ENCODE measurements around the gene POTEG.
"Not testable (repeated sequence)": the region's sequence is repeated elsewhere in the genome, so short reads cannot be mapped to it uniquely, and the experiment has no call there.

POTEG gene

GRCh38 chr14:19434241-19434640 lies at the start of gene POTEG:
POTEG (minus strand) TSS chr14:19434341; CDS start chr14:19434289, 52 bp downstream.
- not testable (repeated sequence) for DNase-seq (ENCODE audit: low spot score)

GRCh38 chr14:19482093-19482492 lies 48.0 kb upstream of the POTEG start:
- DNase-seq (ENCODE audit: low spot score) = not testable (repeated sequence)

GRCh38 chr14:19481421-19481820 lies 47.3 kb upstream of the POTEG start:
- DNase-seq (ENCODE audit: low spot score) = not testable (repeated sequence)

- DNase-seq (ENCODE audit: low spot score) = not testable (repeated sequence)
Observed at GRCh38 chr14:19480491-19480890, 46.4 kb upstream of the POTEG start.

- DNase-seq (ENCODE audit: low spot score) = not testable (repeated sequence)
Observed at GRCh38 chr14:19445761-19446160, 11.6 kb upstream of the POTEG start.

GRCh38 chr14:19439826-19440225 lies 5.7 kb upstream of the POTEG start:
- DNase-seq (ENCODE audit: low spot score) = not testable (repeated sequence)

GRCh38 chr14:19439219-19439618 lies 5.1 kb upstream of the POTEG start:
- not testable (repeated sequence) for DNase-seq (ENCODE audit: low spot score)

GRCh38 chr14:19437126-19437443 lies 2.9 kb upstream of the POTEG start:
- not testable (repeated sequence) for DNase-seq (ENCODE audit: low spot score)

- not testable (repeated sequence) for DNase-seq (ENCODE audit: low spot score)
Observed at GRCh38 chr14:19436311-19437125, 2.4 kb upstream of the POTEG start.

- DNase-seq (ENCODE audit: low spot score) = not testable (repeated sequence)
Observed at GRCh38 chr14:19435852-19436251, 1.7 kb upstream of the POTEG start.

GRCh38 chr14:19434891-19435290 lies 750 bp upstream of the POTEG start:
- DNase-seq (ENCODE audit: low spot score) = not testable (repeated sequence)

- not testable (repeated sequence) for DNase-seq (ENCODE audit: low spot score)
Observed at GRCh38 chr14:19433765-19434164, 376 bp downstream of the POTEG start.

- not testable (repeated sequence) for DNase-seq (ENCODE audit: low spot score)
Observed at GRCh38 chr14:19408519-19408918, 25.6 kb downstream of the POTEG start.

- not testable (repeated sequence) for DNase-seq (ENCODE audit: low spot score)
Observed at GRCh38 chr14:19402097-19402496, 32.0 kb downstream of the POTEG start.

- DNase-seq (ENCODE audit: low spot score) = not testable (repeated sequence)
Observed at GRCh38 chr14:19394727-19395126, 39.4 kb downstream of the POTEG start.

- not testable (repeated sequence) for DNase-seq (ENCODE audit: low spot score)
Observed at GRCh38 chr14:19390230-19390629, 43.9 kb downstream of the POTEG start.

- not testable (repeated sequence) for DNase-seq (ENCODE audit: low spot score)
Observed at GRCh38 chr14:19388741-19389140, 45.4 kb downstream of the POTEG start.

- not testable (repeated sequence) for DNase-seq (ENCODE audit: low spot score)
Observed at GRCh38 chr14:19386996-19387395, 47.1 kb downstream of the POTEG start.

- not testable (repeated sequence) for DNase-seq (ENCODE audit: low spot score)
Observed at GRCh38 chr14:19386309-19386708, 47.8 kb downstream of the POTEG start.

GRCh38 chr14:19384088-19384781 lies 49.9 kb downstream of the POTEG start:
- not testable (repeated sequence) for DNase-seq (ENCODE audit: low spot score)

GRCh38 chr14:19383008-19383584 lies 51.0 kb downstream of the POTEG start:
- DNase-seq (ENCODE audit: low spot score) = not testable (repeated sequence)

GRCh38 chr14:19380137-19380536 lies 54.0 kb downstream of the POTEG start:
- not testable (repeated sequence) for DNase-seq (ENCODE audit: low spot score)

- DNase-seq (ENCODE audit: low spot score) = not testable (repeated sequence)
Observed at GRCh38 chr14:19374451-19374903, 59.7 kb downstream of the POTEG start.

Measured in hepatic stellate cell (primary cell).